HepG2 (cell line): ENCODE data around the gene B4GALT4.

Experiments
- MIER3 ChIP-seq: IDR thresholded peaks from 2 replicates; pipeline ENCODE4 v1.6.1; 2016; ENCODE audit warnings: missing compliant biosample characterization, borderline replicate concordance
- SMAD1 ChIP-seq: sonication (generic); formaldehyde crosslinking; IDR thresholded peaks from 2 replicates; pipeline ENCODE4 v1.4.0; 2020; ENCODE audit warnings: missing genetic modification reagents, low read depth, mild to moderate bottlenecking, borderline replicate concordance
- ZNF607 ChIP-seq: sonication (generic); formaldehyde crosslinking; IDR thresholded peaks from 2 replicates; pipeline ENCODE4 v1.5.1; 2020; ENCODE audit warnings: missing genetic modification reagents, mild to moderate bottlenecking, borderline replicate concordance
- TF ChIP-seq, protein P1 (sequence below): sonication (generic); formaldehyde crosslinking; conservative IDR thresholded peaks from 2 replicates; pipeline ENCODE4 v1.4.0; 2020; ENCODE audit warnings: missing genetic modification reagents

DNA sequence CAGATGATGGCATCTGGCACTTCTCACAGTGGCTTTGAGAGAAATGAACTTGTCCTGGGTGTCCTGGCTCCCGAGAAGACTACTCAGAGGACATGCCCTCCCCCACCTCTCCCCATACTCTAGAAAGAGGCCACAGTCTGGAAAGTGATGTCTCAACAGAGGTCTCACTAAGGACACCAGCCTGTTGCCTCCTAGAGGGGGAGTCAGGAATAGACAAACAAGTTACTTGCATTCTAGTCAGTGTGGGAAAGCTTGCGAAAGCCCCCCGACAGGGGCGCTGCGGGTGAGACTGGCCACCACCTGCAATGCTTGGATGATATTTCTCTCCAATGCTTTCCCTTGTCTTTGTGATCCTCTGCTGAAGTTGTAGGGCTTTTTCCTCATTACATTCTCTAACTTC lies 17.2 kb downstream of the B4GALT4 start:
- TF ChIP-seq, protein P1, sequence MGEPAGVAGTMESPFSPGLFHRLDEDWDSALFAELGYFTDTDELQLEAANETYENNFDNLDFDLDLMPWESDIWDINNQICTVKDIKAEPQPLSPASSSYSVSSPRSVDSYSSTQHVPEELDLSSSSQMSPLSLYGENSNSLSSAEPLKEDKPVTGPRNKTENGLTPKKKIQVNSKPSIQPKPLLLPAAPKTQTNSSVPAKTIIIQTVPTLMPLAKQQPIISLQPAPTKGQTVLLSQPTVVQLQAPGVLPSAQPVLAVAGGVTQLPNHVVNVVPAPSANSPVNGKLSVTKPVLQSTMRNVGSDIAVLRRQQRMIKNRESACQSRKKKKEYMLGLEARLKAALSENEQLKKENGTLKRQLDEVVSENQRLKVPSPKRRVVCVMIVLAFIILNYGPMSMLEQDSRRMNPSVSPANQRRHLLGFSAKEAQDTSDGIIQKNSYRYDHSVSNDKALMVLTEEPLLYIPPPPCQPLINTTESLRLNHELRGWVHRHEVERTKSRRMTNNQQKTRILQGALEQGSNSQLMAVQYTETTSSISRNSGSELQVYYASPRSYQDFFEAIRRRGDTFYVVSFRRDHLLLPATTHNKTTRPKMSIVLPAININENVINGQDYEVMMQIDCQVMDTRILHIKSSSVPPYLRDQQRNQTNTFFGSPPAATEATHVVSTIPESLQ (CRISPR knock-in tag), result no peak
- TF ChIP-seq MIER3 (CRISPR knock-in tag), result no peak
- no peak for TF ChIP-seq SMAD1 (CRISPR knock-in tag)
- no peak for TF ChIP-seq ZNF607 (CRISPR knock-in tag)
